RWPE2 (cell line): Measurements from ENCODE around the gene CSNK1G1.
A peak's percentile ranks its signal among the peaks of the same experiment; 100 is the strongest.

ENCODE experiments used
- ATAC-seq: fragments of 200-7000 bp; cut with Tn5 transposase; 3 replicates; pipeline ENCODE4 v1.9.1; 2021; ENCODE audit warnings: low read depth
- DNase-seq: peaks from one replicate; pipeline ENCODE4 v3.0.0-alpha.2; 2020; ENCODE audit warnings: low spot score
- H3K27ac ChIP-seq: fragments of 450-650 bp; 2 replicates; pipeline ENCODE4 v1.5.1; 2017; ENCODE audit warnings: mild to moderate bottlenecking; ENCODE audit not compliant: poor library complexity, severe bottlenecking
- H3K27me3 ChIP-seq: fragments of 250-450 bp; sonication (Bioruptor Pico); 2 replicates; pipeline ENCODE4 v1.5.1; 2021; ENCODE audit warnings: mild to moderate bottlenecking, moderate library complexity; ENCODE audit not compliant: insufficient read depth, poor library complexity, severe bottlenecking
- H3K36me3 ChIP-seq: fragments of 250-450 bp; sonication (Bioruptor Pico); 2 replicates; pipeline ENCODE4 v1.5.1; 2020; ENCODE audit warnings: low read depth, mild to moderate bottlenecking, moderate library complexity
- H3K4me1 ChIP-seq: fragments of 250-450 bp; sonication (Bioruptor Pico); 2 replicates; pipeline ENCODE4 v1.5.1; 2021; ENCODE audit warnings: mild to moderate bottlenecking, moderate library complexity; ENCODE audit not compliant: insufficient read depth, poor library complexity, severe bottlenecking
- H3K4me3 ChIP-seq: fragments of 250-450 bp; sonication (Bioruptor Pico); 2 replicates; pipeline ENCODE4 v1.5.1; 2021; ENCODE audit warnings: mild to moderate bottlenecking, moderate library complexity; ENCODE audit not compliant: severe bottlenecking
- H3K9me3 ChIP-seq: fragments of 250-450 bp; sonication (Bioruptor Pico); 2 replicates; pipeline ENCODE4 v1.5.1; 2021; ENCODE audit warnings: mild to moderate bottlenecking, moderate library complexity; ENCODE audit not compliant: severe bottlenecking
- CTCF ChIP-seq: fragments of 450-650 bp; IDR thresholded peaks from one replicate; pipeline ENCODE4 v1.5.1; 2017; ENCODE audit warnings: mild to moderate bottlenecking, moderate library complexity; ENCODE audit not compliant: poor library complexity, severe bottlenecking

The CSNK1G1 gene

GRCh38 chr15:64246364-64247189, 109.4 kb downstream of the CSNK1G1 start:
- DNase-seq: no peak
- Histone ChIP-seq H3K4me3 (no peak overlapping the region), H3K9me3 (no peaks in the 10 kb centered on the region), H3K27me3 (no peaks in the 10 kb centered on the region), H3K27ac (peak overlapping the region; percentile 51), H3K36me3 (peaks cover 9% of the 10 kb centered on the region), H3K4me1 (peaks cover 48% of the 10 kb centered on the region)
- ATAC-seq: peak; percentile 83
- TF ChIP-seq CTCF: no peak

DNA sequence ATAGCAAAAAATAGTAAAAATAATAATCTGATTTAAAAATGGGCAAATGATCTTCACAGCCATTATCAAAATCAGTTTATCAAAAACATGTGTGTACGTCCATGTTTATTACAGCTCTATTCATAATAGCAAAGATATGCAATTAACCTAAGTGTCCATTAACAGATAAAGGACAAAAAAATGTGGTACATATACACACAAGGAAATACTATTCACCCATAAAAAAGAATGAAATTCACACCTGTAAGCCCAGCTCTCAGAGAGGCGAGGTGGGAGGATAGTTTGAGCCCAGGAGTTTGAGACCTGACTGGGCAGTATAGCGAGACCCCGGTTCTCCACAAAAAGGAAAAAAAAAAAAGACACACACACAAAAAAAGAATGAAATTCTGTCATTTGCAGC, 110.6 kb downstream of the CSNK1G1 start:
- Histone ChIP-seq H3K4me3 (no peak overlapping the region), H3K27ac (no peak overlapping the region), H3K9me3 (no peaks in the 10 kb centered on the region), H3K27me3 (no peaks in the 10 kb centered on the region), H3K36me3 (no peaks in the 10 kb centered on the region), H3K4me1 (peaks cover 38% of the 10 kb centered on the region)
- no peak for TF ChIP-seq CTCF
- ATAC-seq (no peak), DNase-seq (no peak)

- no peak overlapping the region for H3K27ac ChIP-seq
- no peak for ATAC-seq
- no peak for TF ChIP-seq CTCF
- H3K36me3 ChIP-seq: no peaks in the 10 kb centered on the region; the same call in 1 of the 2 replicates
- no peaks in the 10 kb centered on the region for H3K27me3 ChIP-seq
- H3K4me3 ChIP-seq: no peak overlapping the region
- H3K4me1 ChIP-seq: peaks cover under 1% of the 10 kb centered on the region
- DNase-seq: no peak
- H3K9me3 ChIP-seq: no peaks in the 10 kb centered on the region
These were observed 118.3 kb downstream of the CSNK1G1 start for GRCh38 chr15:64237677-64238076.

GRCh38 chr15:64236156-64236894, 119.6 kb downstream of the CSNK1G1 start:
- ATAC-seq: no peak
- H3K27me3 ChIP-seq: no peaks in the 10 kb centered on the region
- no peak for TF ChIP-seq CTCF
- no peaks in the 10 kb centered on the region for H3K9me3 ChIP-seq
- no peak overlapping the region for H3K27ac ChIP-seq
- no peaks in the 10 kb centered on the region; the same call in 1 of the 2 replicates for H3K36me3 ChIP-seq
- no peak for DNase-seq
- peaks cover 8% of the 10 kb centered on the region for H3K4me1 ChIP-seq
- H3K4me3 ChIP-seq: no peak overlapping the region

- DNase-seq (no peak), ATAC-seq (no peak)
- H3K36me3 ChIP-seq: no peaks in the 10 kb centered on the region; the same call in 1 of the 2 replicates
- no peaks in the 10 kb centered on the region for H3K27me3 ChIP-seq
- H3K27ac ChIP-seq: no peak overlapping the region
- no peaks in the 10 kb centered on the region for H3K9me3 ChIP-seq
- no peak for TF ChIP-seq CTCF
- peaks cover 8% of the 10 kb centered on the region for H3K4me1 ChIP-seq
- no peak overlapping the region for H3K4me3 ChIP-seq
These were observed 120.4 kb downstream of the CSNK1G1 start for GRCh38 chr15:64235552-64235951.
